Panc1 (cell line): ENCODE measurements around the gene NT5C2. TPM values are rescaled to one million over a fixed set of nuclear protein-coding genes. Genes with fewer than 3 reads are reported as not detected.
A peak's percentile ranks its signal among the peaks of the same experiment; 100 is the strongest.
"Not testable (repeated sequence)": the region's sequence is repeated elsewhere in the genome, so short reads cannot be mapped to it uniquely, and the experiment has no call there.

Source experiments
- ATAC-seq: fragments of 200-7000 bp; cut with Tn5 transposase; 2 replicates; pipeline ENCODE4 v1.9.1; 2020; ENCODE audit warnings: mild to moderate bottlenecking, moderate library complexity
- BruUV-seq: library from RNA; stranded (reverse); fragments of 400-500 nt; replicated peaks from 2 replicates; lab custom pipeline; 2021; lab: Mats Ljungman, UMichigan
- CTCF ChIA-PET: fragments of 300-600 bp; sonication (Branson Sonifier 250); formaldehyde crosslinking; loops from one replicate; lab custom pipeline; 2022; ENCODE audit warnings: antibody characterized with exemption; lab: Charles Lee
- POLR2A ChIA-PET: fragments of 300-600 bp; sonication (Branson Sonifier 250); formaldehyde crosslinking; loops from one replicate; lab custom pipeline; 2022; ENCODE audit warnings: antibody characterized with exemption; lab: Charles Lee
- DNase-seq: peaks from one replicate; pipeline ENCODE4 v3.0.0-alpha.2; 2010; ENCODE audit warnings: low read depth, low spot score
- H3K27ac ChIP-seq: 2 replicates; pipeline ENCODE4 v1.5.1; 2011; ENCODE audit warnings: mild to moderate bottlenecking, low read length, inconsistent platforms
- H3K27me3 ChIP-seq: fragments of 200-500 bp; sonication (Bioruptor generic); 2 replicates; pipeline ENCODE4 v1.6.0; 2014; ENCODE audit warnings: low read length, inconsistent platforms; ENCODE audit not compliant: control insufficient read depth, insufficient read depth
- H3K36me3 ChIP-seq: fragments of 200-500 bp; sonication (Bioruptor generic); 2 replicates; pipeline ENCODE4 v1.5.1; 2014; ENCODE audit warnings: inconsistent platforms, mild to moderate bottlenecking, low read length, moderate library complexity; ENCODE audit not compliant: control insufficient read depth, insufficient read depth
- H3K4me1 ChIP-seq: 2 replicates; pipeline ENCODE4 v1.5.1; 2011; ENCODE audit warnings: inconsistent platforms, mild to moderate bottlenecking, low read length, moderate library complexity; ENCODE audit not compliant: control insufficient read depth, insufficient read depth
- H3K4me3 ChIP-seq, 2 experiments: 2 replicates each; pipeline ENCODE4 v1.5.1; 2011 to 2012; ENCODE audit warnings: low read depth in 2 of 2, low read length in 2 of 2, mild to moderate bottlenecking in 2 of 2, inconsistent platforms in 1 of 2, moderate library complexity in 1 of 2
- H3K9me3 ChIP-seq: fragments of 200-500 bp; sonication (Bioruptor generic); 2 replicates; pipeline ENCODE4 v1.5.1; 2014; ENCODE audit warnings: low read depth, mild to moderate bottlenecking, inconsistent platforms, low read length, moderate library complexity; ENCODE audit not compliant: control insufficient read depth, insufficient read depth
- CTCF ChIP-seq: fragments of 450-650 bp; IDR thresholded peaks from 2 replicates; pipeline ENCODE4 v1.5.1; 2017; ENCODE audit warnings: mild to moderate bottlenecking
- POLR2AphosphoS5 ChIP-seq: IDR thresholded peaks from 2 replicates; pipeline ENCODE4 v1.6.1; 2012; ENCODE audit warnings: mild to moderate bottlenecking, low read depth, low read length, moderate library complexity
- SIN3A ChIP-seq: IDR thresholded peaks from 2 replicates; pipeline ENCODE4 v1.6.1; 2012; ENCODE audit warnings: low read depth, mild to moderate bottlenecking, low read length, moderate library complexity, borderline replicate concordance; ENCODE audit not compliant: insufficient read depth
- TCF7L2 ChIP-seq: IDR thresholded peaks from 2 replicates; pipeline ENCODE4 v1.6.1; 2011; ENCODE audit warnings: mild to moderate bottlenecking, low read depth, low read length, inconsistent platforms
- in situ Hi-C: cut with HindIII; loops from 2 replicates; pipeline ENCODE4 v1.10.0; 2016; ENCODE audit warnings: low sequenced_read_pairs, low pct_unique_long_range_greater_than_20kb
- intact Hi-C: fragments of 100-400 bp; cut with micrococcal nuclease; formaldehyde crosslinking; loops from one replicate; pipeline ENCODE4 v1.10.0; 2022; ENCODE audit not compliant: unreplicated experiment
- total RNA-seq: library from RNA; stranded (reverse); gene quantifications from one replicate; pipeline ENCODE4 v1.2.1, GENCODE V29; 2021; ENCODE audit not compliant: unreplicated experiment
- TF ChIP-seq, protein P1 (sequence below), 2 experiments: IDR thresholded peaks; 2 replicates each; pipeline ENCODE4 v1.6.1; 2011 to 2012; ENCODE audit warnings: low read depth in 2 of 2, control low read depth in 1 of 2, low read length in 1 of 2, mild to moderate bottlenecking in 1 of 2, moderate library complexity in 1 of 2; ENCODE audit not compliant: insufficient read depth in 1 of 2

Gene NT5C2
- total RNA-seq, 1 experiment from 2014 or later = 150 TPM

DNA sequence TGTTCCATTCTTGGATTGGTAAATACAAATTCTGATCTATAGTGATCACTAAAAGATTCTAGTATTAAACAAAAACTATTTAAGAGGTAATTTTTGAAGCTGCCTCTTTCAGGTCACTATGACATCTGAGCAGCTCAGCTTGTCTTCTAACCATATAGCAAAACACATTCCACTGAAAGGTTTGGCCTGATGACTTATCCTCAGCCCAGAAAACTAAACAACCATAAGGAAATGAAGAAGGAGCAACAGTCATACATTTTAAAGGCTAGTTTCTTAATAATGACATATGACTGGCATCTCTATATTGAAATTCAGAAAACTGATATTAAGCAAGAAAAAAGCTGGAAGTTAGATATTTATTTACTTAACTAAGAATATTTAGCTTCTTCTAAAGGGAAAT is 24.6 kb downstream of the NT5C2 start:
- H3K4me3 ChIP-seq = no peak overlapping the region
- no peaks in the 10 kb centered on the region for H3K27me3 ChIP-seq
- ChIA-PET POLR2A (no interaction called here), CTCF (interaction anchor here (0.7 to 0.8 kb wide), 2 partner anchors 17 to 71 kb away, joined by 3 to 4 read pairs; no protein-coding TSS in a partner anchor)
- H3K27ac ChIP-seq = no peak overlapping the region
- peaks cover 15% of the 10 kb centered on the region for H3K36me3 ChIP-seq
- intact Hi-C loops = no loop called here
- no peaks in the 10 kb centered on the region for H3K4me1 ChIP-seq
- H3K9me3 ChIP-seq = no peaks in the 10 kb centered on the region
- in situ Hi-C loops = no loop called here
- ATAC-seq = no peak
- TF ChIP-seq POLR2AphosphoS5 = no peak
- DNase-seq = no peak
- no TSS peak for BruUV-seq

GRCh38 chr10:103167554-103167953 is 25.5 kb downstream of the NT5C2 start:
- in situ Hi-C loops = not testable (repeated sequence)

GRCh38 chr10:103166523-103166922 is 26.5 kb downstream of the NT5C2 start:
- Histone ChIP-seq H3K36me3 (peaks cover 14% of the 10 kb centered on the region), H3K9me3 (no peaks in the 10 kb centered on the region), H3K4me3 (no peak overlapping the region), H3K27me3 (no peaks in the 10 kb centered on the region), H3K27ac (no peak overlapping the region), H3K4me1 (no peaks in the 10 kb centered on the region)
- TF ChIP-seq TCF7L2 (no peak), POLR2AphosphoS5 (no peak), SIN3A (no peak), CTCF (no peak)
- TF ChIP-seq, protein P1, sequence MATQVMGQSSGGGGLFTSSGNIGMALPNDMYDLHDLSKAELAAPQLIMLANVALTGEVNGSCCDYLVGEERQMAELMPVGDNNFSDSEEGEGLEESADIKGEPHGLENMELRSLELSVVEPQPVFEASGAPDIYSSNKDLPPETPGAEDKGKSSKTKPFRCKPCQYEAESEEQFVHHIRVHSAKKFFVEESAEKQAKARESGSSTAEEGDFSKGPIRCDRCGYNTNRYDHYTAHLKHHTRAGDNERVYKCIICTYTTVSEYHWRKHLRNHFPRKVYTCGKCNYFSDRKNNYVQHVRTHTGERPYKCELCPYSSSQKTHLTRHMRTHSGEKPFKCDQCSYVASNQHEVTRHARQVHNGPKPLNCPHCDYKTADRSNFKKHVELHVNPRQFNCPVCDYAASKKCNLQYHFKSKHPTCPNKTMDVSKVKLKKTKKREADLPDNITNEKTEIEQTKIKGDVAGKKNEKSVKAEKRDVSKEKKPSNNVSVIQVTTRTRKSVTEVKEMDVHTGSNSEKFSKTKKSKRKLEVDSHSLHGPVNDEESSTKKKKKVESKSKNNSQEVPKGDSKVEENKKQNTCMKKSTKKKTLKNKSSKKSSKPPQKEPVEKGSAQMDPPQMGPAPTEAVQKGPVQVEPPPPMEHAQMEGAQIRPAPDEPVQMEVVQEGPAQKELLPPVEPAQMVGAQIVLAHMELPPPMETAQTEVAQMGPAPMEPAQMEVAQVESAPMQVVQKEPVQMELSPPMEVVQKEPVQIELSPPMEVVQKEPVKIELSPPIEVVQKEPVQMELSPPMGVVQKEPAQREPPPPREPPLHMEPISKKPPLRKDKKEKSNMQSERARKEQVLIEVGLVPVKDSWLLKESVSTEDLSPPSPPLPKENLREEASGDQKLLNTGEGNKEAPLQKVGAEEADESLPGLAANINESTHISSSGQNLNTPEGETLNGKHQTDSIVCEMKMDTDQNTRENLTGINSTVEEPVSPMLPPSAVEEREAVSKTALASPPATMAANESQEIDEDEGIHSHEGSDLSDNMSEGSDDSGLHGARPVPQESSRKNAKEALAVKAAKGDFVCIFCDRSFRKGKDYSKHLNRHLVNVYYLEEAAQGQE (IDR thresholded peaks at IDR 0.05; ENCODE audit: insufficient read depth in 1 of 2, low read depth in 2 of 2, low read length in 1 of 2) = no peak
- in situ Hi-C loops (no loop called here), intact Hi-C loops (no loop called here)
- POLR2A ChIA-PET = no interaction called here
- CTCF ChIA-PET = no interaction called here
- BruUV-seq = no TSS peak
- DNase-seq (no peak), ATAC-seq (no peak)

More at GRCh38 chr10:103167554-103167953, 25.5 kb downstream of the NT5C2 start:
- H3K4me1 ChIP-seq, H3K27me3 ChIP-seq, H3K27ac ChIP-seq, DNase-seq, H3K4me3 ChIP-seq, POLR2A ChIA-PET, CTCF ChIA-PET, intact Hi-C loops, H3K9me3 ChIP-seq, ATAC-seq: not testable (repeated sequence)
- BruUV-seq = TSS peak; percentile 42
- peaks cover 15% of the 10 kb centered on the region for H3K36me3 ChIP-seq

DNA sequence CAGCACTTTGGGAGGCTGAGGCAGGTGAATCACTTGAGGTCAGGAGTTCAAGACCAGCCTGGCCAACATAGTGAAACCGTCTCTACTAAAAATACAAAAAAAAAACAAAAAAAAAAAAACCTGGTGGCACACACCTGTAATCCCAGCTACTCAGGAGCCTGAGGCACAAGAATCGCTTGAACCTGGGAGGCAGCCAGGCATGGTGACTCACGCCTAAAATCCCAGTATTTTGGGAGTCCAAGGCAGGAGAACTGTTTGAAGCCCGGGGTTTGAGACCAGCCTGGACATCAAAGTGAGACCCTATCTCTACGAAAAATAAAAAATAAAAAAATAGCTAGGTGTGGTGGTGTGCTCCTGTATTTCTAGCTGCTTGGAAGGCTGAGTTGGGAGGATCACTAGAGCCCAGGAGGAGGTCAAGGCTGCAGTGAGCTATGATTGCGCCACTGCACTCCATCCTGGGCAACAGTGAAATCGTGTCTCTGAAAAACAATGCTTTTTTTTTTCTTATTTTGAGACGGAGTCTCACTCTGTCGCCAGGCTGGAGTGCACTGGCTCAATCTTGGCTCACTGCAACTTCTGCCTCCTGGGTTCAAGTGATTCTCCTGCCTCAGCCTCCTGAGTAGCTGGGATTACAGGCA is 29.2 kb downstream of the NT5C2 start:
- H3K27me3 ChIP-seq, in situ Hi-C loops, H3K4me3 ChIP-seq, H3K36me3 ChIP-seq, ATAC-seq, H3K9me3 ChIP-seq, H3K4me1 ChIP-seq, CTCF ChIA-PET, BruUV-seq, H3K27ac ChIP-seq, DNase-seq, intact Hi-C loops: not testable (repeated sequence)
- POLR2A ChIA-PET = interaction anchor here (0.6 to 0.7 kb wide), 2 partner anchors 234 to 409 kb away, joined by 3 to 5 read pairs; no protein-coding TSS in a partner anchor
